ENCODE measurements around the gene EML4.

The EML4 gene

GRCh38 chr2:42164971-42165370 lies 4.2 kb upstream of the EML4 start:
- no peak for TF ChIP-seq CTCF (conservative IDR thresholded peaks at IDR 0.05; ENCODE audit: control insufficient read depth, insufficient read depth, low read depth, low read length)
- DNase-seq (ENCODE audit: low read depth) = no peak
- H3K4me3 ChIP-seq (ENCODE audit: control insufficient read depth, low read depth, low read length) = no peak overlapping the region

- no peak for TF ChIP-seq CTCF (conservative IDR thresholded peaks at IDR 0.05; ENCODE audit: control insufficient read depth, insufficient read depth, low read depth, low read length)
- no peak overlapping the region for H3K4me3 ChIP-seq (ENCODE audit: control insufficient read depth, low read depth, low read length)
- DNase-seq (ENCODE audit: low read depth) = no peak
Observed at GRCh38 chr2:42167458-42167857, 1.7 kb upstream of the EML4 start.

- no peak overlapping the region for H3K4me3 ChIP-seq (ENCODE audit: control insufficient read depth, low read depth, low read length)
Observed at GRCh38 chr2:42168459-42169099, 574 bp upstream of the EML4 start.

GRCh38 chr2:42169874-42170521 lies 845 bp downstream of the EML4 start:
- TF ChIP-seq CTCF (conservative IDR thresholded peaks at IDR 0.05; ENCODE audit: control insufficient read depth, insufficient read depth, low read depth, low read length) = no peak
- H3K4me3 ChIP-seq (ENCODE audit: control insufficient read depth, low read depth, low read length) = peak overlapping the region; percentile 85
- DNase-seq (ENCODE audit: low read depth) = no peak

More at GRCh38 chr2:42168459-42169099, 574 bp upstream of the EML4 start:
- TF ChIP-seq CTCF (conservative IDR thresholded peaks at IDR 0.05; ENCODE audit: control insufficient read depth, insufficient read depth, low read depth, low read length) = no peak
- DNase-seq (ENCODE audit: low read depth) = no peak

- no peak for TF ChIP-seq CTCF (conservative IDR thresholded peaks at IDR 0.05; ENCODE audit: control insufficient read depth, insufficient read depth, low read depth, low read length)
- DNase-seq (ENCODE audit: low read depth) = no peak
- peak overlapping the region; percentile 85 for H3K4me3 ChIP-seq (ENCODE audit: control insufficient read depth, low read depth, low read length)
Observed at GRCh38 chr2:42170619-42171395, 1.7 kb downstream of the EML4 start.

- no peak overlapping the region for H3K4me3 ChIP-seq (ENCODE audit: control insufficient read depth, low read depth, low read length)
- DNase-seq (ENCODE audit: low read depth) = no peak
- no peak for TF ChIP-seq CTCF (conservative IDR thresholded peaks at IDR 0.05; ENCODE audit: control insufficient read depth, insufficient read depth, low read depth, low read length)
Observed at GRCh38 chr2:42171396-42171980, 2.3 kb downstream of the EML4 start.

Data from fibroblast of mammary gland (primary cell).